BE2C (cell line): ENCODE results near the gene PRKCZ.

Experiments
- DNase-seq: peaks from one replicate; pipeline ENCODE4 v3.0.0-alpha.2; 2020
- H3K27me3 ChIP-seq: fragments of 250-450 bp; sonication (Bioruptor Pico); 2 replicates; pipeline ENCODE4 v1.5.1; 2020; ENCODE audit warnings: mild to moderate bottlenecking
- H3K36me3 ChIP-seq: fragments of 250-450 bp; sonication (Bioruptor Pico); 2 replicates; pipeline ENCODE4 v1.5.1; 2020; ENCODE audit warnings: mild to moderate bottlenecking
- H3K4me1 ChIP-seq: fragments of 250-450 bp; sonication (Bioruptor Pico); 2 replicates; pipeline ENCODE4 v1.5.1; 2020
- H3K4me3 ChIP-seq: 2 replicates; pipeline ENCODE4 v1.5.1; 2011; ENCODE audit warnings: low read depth, low read length
- H3K9me3 ChIP-seq: fragments of 250-450 bp; sonication (Bioruptor Pico); 2 replicates; pipeline ENCODE4 v1.5.1; 2020
- TF ChIP-seq, protein P1 (sequence below): IDR thresholded peaks from 2 replicates; pipeline ENCODE4 v1.5.1; 2012; ENCODE audit warnings: mild to moderate bottlenecking, low read depth, low read length

PRKCZ gene

DNA sequence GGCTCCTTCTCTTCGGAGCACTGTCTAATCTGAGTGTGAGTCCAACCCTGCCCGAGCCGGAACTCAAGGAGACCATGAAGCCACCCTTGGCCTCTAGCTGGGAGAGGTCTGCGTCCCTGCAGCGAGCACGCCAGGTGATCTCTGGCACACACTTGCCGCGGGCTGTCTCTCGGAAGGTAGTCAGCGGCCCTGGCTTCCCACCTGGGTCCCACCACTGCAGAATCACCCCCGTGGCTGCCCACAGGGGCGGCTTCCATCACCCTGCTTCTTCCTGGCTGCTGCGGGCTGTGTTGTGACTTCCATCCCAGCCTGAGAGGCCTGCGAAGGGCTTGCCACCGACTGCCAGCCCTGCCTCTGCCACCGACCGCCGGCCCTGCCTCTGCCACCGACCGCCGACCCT, 127.3 kb downstream of the PRKCZ start:
- Histone ChIP-seq H3K4me3 (no peak overlapping the region), H3K9me3 (no peaks in the 10 kb centered on the region), H3K27me3 (no peaks in the 10 kb centered on the region), H3K4me1 (no peaks in the 10 kb centered on the region; the same call in 1 of the 2 replicates), H3K36me3 (no peaks in the 10 kb centered on the region)
- no peak for DNase-seq
- TF ChIP-seq, protein P1, sequence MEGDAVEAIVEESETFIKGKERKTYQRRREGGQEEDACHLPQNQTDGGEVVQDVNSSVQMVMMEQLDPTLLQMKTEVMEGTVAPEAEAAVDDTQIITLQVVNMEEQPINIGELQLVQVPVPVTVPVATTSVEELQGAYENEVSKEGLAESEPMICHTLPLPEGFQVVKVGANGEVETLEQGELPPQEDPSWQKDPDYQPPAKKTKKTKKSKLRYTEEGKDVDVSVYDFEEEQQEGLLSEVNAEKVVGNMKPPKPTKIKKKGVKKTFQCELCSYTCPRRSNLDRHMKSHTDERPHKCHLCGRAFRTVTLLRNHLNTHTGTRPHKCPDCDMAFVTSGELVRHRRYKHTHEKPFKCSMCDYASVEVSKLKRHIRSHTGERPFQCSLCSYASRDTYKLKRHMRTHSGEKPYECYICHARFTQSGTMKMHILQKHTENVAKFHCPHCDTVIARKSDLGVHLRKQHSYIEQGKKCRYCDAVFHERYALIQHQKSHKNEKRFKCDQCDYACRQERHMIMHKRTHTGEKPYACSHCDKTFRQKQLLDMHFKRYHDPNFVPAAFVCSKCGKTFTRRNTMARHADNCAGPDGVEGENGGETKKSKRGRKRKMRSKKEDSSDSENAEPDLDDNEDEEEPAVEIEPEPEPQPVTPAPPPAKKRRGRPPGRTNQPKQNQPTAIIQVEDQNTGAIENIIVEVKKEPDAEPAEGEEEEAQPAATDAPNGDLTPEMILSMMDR = no peak

- Histone ChIP-seq H3K36me3 (no peaks in the 10 kb centered on the region), H3K27me3 (no peaks in the 10 kb centered on the region), H3K9me3 (no peaks in the 10 kb centered on the region), H3K4me1 (no peaks in the 10 kb centered on the region; the same call in 1 of the 2 replicates), H3K4me3 (no peak overlapping the region)
- DNase-seq = no peak
- TF ChIP-seq, protein P1 = no peak
Observed at GRCh38 chr1:2177946-2178538, 127.8 kb downstream of the PRKCZ start.

DNA sequence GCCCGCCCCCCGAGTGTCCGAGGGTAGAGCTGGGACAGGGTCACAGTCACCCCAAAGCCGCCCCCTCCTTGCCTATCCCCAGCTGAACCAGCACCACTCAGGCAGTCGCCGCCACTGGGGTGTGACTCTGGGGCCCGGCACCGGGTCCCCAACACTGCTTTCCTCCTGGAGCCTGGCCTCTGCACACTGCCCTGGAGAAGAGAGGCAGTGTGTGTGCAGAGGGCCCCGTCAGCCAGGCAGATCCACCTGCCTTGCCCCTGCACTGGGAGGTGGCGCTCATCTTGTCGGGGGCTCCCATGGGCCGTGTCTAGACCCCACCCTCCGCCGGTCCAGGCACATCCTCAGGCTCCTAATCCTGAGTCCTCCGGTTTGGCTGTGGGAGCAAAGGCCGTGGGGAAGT, 128.7 kb downstream of the PRKCZ start:
- DNase-seq = no peak
- Histone ChIP-seq H3K36me3 (no peaks in the 10 kb centered on the region), H3K4me3 (no peak overlapping the region), H3K4me1 (no peaks in the 10 kb centered on the region; the same call in 1 of the 2 replicates), H3K27me3 (no peaks in the 10 kb centered on the region), H3K9me3 (no peaks in the 10 kb centered on the region)
- TF ChIP-seq, protein P1 = no peak

- DNase-seq = peak; percentile 69
- Histone ChIP-seq H3K27me3 (no peaks in the 10 kb centered on the region), H3K9me3 (no peaks in the 10 kb centered on the region), H3K4me3 (no peak overlapping the region), H3K36me3 (no peaks in the 10 kb centered on the region), H3K4me1 (no peaks in the 10 kb centered on the region; the same call in 1 of the 2 replicates)
- TF ChIP-seq, protein P1 = no peak
Observed at GRCh38 chr1:2179283-2180013, 129.2 kb downstream of the PRKCZ start.

GRCh38 chr1:2180297-2181245, 130.4 kb downstream of the PRKCZ start:
- H3K36me3 ChIP-seq = no peaks in the 10 kb centered on the region
- TF ChIP-seq, protein P1 = no peak
- H3K4me3 ChIP-seq = no peak overlapping the region
- no peaks in the 10 kb centered on the region; the same call in 1 of the 2 replicates for H3K4me1 ChIP-seq
- H3K27me3 ChIP-seq = no peaks in the 10 kb centered on the region
- no peaks in the 10 kb centered on the region for H3K9me3 ChIP-seq
- DNase-seq = no peak
